ENCODE data around the gene TBC1D8. TPM values are rescaled to one million over a fixed set of nuclear protein-coding genes. Genes with fewer than 3 reads are reported as not detected.

TBC1D8 gene
- total and polyA plus RNA-seq, 9 of the 15 experiments (the other 6 are each of a cell fraction or from before 2014, with no cell fraction given): 0.36 to 1.3 (median 0.82) TPM

DNA sequence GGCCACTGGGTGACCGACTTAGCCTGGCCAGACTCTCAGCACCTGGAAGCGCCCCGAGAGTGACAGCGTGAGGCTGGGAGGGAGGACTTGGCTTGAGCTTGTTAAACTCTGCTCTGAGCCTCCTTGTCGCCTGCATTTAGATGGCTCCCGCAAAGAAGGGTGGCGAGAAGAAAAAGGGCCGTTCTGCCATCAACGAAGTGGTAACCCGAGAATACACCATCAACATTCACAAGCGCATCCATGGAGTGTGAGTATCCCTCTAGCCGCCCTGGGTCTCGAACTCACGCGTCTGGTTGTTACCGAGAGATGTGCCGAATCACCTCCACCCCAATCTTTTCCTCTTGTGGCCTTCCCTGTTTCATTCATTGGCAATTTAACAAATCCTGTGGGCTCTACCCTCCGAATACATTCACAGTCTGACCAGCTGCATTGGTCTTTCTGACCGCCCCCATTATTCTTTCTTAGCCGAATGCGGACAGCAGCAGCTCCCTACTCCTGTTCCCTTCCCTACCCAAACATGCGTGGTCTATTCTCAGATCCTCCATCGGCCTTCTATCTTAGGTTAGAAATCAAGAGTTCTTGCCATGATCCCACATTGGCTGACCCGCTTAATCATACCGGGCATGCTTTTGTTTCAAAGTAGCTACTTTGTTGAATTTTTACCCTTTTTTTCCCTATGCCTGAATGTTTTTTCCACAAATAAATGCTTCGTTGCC lies 148.5 kb downstream of the TBC1D8 start (continued):
- TF ChIP-seq PHB2 (IDR thresholded peaks at IDR 0.05; ENCODE audit: low read depth) (no peak), SIN3A (IDR thresholded peaks at IDR 0.05; ENCODE audit: borderline replicate concordance in 2 of 2, control insufficient read depth in 1 of 2, low read depth in 2 of 2, low read length in 2 of 2) (peak in 1 of 2 experiments; percentile 5; a peak in 1 of 4 replicates), TARDBP (IDR thresholded peaks at IDR 0.05) (no peak), HMGN3 (IDR thresholded peaks at IDR 0.05; ENCODE audit: borderline replicate concordance, extremely low read depth, insufficient read length, low read depth, low read length) (peak; percentile 3), POLR2B (IDR thresholded peaks at IDR 0.05; ENCODE audit: low read depth, partially characterized antibody) (no peak), GTF2F1 (IDR thresholded peaks at IDR 0.05; ENCODE audit: low read depth, low read length) (no peak), RBBP5 (IDR thresholded peaks at IDR 0.05; ENCODE audit: borderline replicate concordance, insufficient read depth, low read length, poor library complexity, severe bottlenecking) (peak; percentile 80), SMAD2 (IDR thresholded peaks at IDR 0.05; ENCODE audit: low read depth, low read length) (no peak), FOXJ3 (CRISPR knock-in tag; IDR thresholded peaks at IDR 0.05) (no peak), JUND (IDR thresholded peaks at IDR 0.05; ENCODE audit: borderline replicate concordance, low read depth, low read length) (no peak), JUND (tag; IDR thresholded peaks at IDR 0.05; ENCODE audit: borderline replicate concordance, low read depth, low read length) (no peak), CHD2 (IDR thresholded peaks at IDR 0.05; ENCODE audit: low read depth, low read length) (no peak), MIER1 (IDR thresholded peaks at IDR 0.05; ENCODE audit: low read depth) (no peak)
- TF ChIP-seq, protein P1, sequence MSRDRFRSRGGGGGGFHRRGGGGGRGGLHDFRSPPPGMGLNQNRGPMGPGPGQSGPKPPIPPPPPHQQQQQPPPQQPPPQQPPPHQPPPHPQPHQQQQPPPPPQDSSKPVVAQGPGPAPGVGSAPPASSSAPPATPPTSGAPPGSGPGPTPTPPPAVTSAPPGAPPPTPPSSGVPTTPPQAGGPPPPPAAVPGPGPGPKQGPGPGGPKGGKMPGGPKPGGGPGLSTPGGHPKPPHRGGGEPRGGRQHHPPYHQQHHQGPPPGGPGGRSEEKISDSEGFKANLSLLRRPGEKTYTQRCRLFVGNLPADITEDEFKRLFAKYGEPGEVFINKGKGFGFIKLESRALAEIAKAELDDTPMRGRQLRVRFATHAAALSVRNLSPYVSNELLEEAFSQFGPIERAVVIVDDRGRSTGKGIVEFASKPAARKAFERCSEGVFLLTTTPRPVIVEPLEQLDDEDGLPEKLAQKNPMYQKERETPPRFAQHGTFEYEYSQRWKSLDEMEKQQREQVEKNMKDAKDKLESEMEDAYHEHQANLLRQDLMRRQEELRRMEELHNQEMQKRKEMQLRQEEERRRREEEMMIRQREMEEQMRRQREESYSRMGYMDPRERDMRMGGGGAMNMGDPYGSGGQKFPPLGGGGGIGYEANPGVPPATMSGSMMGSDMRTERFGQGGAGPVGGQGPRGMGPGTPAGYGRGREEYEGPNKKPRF (IDR thresholded peaks at IDR 0.05; ENCODE audit: low read depth, low read length): no peak
- TF ChIP-seq, protein P2, sequence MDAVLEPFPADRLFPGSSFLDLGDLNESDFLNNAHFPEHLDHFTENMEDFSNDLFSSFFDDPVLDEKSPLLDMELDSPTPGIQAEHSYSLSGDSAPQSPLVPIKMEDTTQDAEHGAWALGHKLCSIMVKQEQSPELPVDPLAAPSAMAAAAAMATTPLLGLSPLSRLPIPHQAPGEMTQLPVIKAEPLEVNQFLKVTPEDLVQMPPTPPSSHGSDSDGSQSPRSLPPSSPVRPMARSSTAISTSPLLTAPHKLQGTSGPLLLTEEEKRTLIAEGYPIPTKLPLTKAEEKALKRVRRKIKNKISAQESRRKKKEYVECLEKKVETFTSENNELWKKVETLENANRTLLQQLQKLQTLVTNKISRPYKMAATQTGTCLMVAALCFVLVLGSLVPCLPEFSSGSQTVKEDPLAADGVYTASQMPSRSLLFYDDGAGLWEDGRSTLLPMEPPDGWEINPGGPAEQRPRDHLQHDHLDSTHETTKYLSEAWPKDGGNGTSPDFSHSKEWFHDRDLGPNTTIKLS (IDR thresholded peaks at IDR 0.05; ENCODE audit: borderline replicate concordance, low read depth): no peak
- TF ChIP-seq, protein P3, sequence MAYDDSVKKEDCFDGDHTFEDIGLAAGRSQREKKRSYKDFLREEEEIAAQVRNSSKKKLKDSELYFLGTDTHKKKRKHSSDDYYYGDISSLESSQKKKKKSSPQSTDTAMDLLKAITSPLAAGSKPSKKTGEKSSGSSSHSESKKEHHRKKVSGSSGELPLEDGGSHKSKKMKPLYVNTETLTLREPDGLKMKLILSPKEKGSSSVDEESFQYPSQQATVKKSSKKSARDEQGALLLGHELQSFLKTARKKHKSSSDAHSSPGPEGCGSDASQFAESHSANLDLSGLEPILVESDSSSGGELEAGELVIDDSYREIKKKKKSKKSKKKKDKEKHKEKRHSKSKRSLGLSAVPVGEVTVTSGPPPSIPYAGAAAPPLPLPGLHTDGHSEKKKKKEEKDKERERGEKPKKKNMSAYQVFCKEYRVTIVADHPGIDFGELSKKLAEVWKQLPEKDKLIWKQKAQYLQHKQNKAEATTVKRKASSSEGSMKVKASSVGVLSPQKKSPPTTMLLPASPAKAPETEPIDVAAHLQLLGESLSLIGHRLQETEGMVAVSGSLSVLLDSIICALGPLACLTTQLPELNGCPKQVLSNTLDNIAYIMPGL (CRISPR knock-in tag; IDR thresholded peaks at IDR 0.05): 0 out of 2 replicates have a peak, but pooled peaks have one; percentile 27
- TF ChIP-seq, protein P4, sequence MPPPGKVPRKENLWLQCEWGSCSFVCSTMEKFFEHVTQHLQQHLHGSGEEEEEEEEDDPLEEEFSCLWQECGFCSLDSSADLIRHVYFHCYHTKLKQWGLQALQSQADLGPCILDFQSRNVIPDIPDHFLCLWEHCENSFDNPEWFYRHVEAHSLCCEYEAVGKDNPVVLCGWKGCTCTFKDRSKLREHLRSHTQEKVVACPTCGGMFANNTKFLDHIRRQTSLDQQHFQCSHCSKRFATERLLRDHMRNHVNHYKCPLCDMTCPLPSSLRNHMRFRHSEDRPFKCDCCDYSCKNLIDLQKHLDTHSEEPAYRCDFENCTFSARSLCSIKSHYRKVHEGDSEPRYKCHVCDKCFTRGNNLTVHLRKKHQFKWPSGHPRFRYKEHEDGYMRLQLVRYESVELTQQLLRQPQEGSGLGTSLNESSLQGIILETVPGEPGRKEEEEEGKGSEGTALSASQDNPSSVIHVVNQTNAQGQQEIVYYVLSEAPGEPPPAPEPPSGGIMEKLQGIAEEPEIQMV (tag; conservative IDR thresholded peaks at IDR 0.05; ENCODE audit: low read depth): 0 out of 2 replicates have a peak, but pooled peaks have one; percentile 5
- TF ChIP-seq, protein P5, sequence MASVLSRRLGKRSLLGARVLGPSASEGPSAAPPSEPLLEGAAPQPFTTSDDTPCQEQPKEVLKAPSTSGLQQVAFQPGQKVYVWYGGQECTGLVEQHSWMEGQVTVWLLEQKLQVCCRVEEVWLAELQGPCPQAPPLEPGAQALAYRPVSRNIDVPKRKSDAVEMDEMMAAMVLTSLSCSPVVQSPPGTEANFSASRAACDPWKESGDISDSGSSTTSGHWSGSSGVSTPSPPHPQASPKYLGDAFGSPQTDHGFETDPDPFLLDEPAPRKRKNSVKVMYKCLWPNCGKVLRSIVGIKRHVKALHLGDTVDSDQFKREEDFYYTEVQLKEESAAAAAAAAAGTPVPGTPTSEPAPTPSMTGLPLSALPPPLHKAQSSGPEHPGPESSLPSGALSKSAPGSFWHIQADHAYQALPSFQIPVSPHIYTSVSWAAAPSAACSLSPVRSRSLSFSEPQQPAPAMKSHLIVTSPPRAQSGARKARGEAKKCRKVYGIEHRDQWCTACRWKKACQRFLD (CRISPR knock-in tag; IDR thresholded peaks at IDR 0.05): 0 out of 2 replicates have a peak, but pooled peaks have one; percentile 46

All from K562 (cell line).